ENCODE data around the gene THAP8.

Gene THAP8

DNA sequence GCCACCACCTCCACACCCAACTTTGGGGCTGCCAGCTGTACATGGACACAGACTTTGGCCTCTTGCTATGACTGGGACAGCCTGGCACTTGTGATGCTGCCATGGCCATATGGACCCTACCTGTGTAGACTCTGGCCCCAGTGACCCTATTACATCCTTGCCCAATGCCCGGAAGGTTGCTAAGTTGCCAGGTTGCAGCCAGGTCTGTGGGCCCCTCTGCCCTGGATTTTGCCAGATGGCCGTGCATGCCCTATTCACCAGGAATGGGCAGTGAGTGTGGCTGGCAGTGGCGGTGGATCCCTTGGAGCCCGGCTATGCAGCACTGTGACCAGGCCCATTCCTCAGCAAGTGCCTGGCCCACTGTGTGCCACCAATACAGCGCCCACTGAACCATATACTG is 68.0 kb downstream of the THAP8 start (continued):
- TF ChIP-seq ZNF558 (tag by site-specific recombination; IDR thresholded peaks at IDR 0.05) (no peak), ZBTB17 (tag by site-specific recombination; IDR thresholded peaks at IDR 0.05) (no peak)

All from HEK293 (cell line).